GM19351 (cell line): ENCODE measurements around the gene TMEM151B.
"Not testable (repeated sequence)": the region's sequence is repeated elsewhere in the genome, so short reads cannot be mapped to it uniquely, and the experiment has no call there.

Experiments used
- ATAC-seq: cut with Tn5 transposase; IDR thresholded peaks from one replicate; pipeline ENCODE4 v1.9.1; 2021; ENCODE audit warnings: mild to moderate bottlenecking, moderate library complexity; ENCODE audit not compliant: unreplicated experiment

TMEM151B gene

GRCh38 chr6:44269921-44270525, at the start of gene TMEM151B:
Gene TMEM151B (plus strand): TSS chr6:44270450. CDS start chr6:44270743, 293 bp downstream.
- ATAC-seq: no peak

GRCh38 chr6:44220913-44221290, 49.3 kb upstream of the TMEM151B start:
- ATAC-seq: no peak

- peak; percentile 48 for ATAC-seq
These were observed 48.8 kb upstream of the TMEM151B start for GRCh38 chr6:44221291-44221960.

- ATAC-seq: no peak
These were observed 48.3 kb upstream of the TMEM151B start for GRCh38 chr6:44221961-44222335.

GRCh38 chr6:44222486-44223318, 47.5 kb upstream of the TMEM151B start:
- ATAC-seq: no peak

- ATAC-seq: peak; percentile 44
These were observed 46.8 kb upstream of the TMEM151B start, which contains the start of gene SLC29A1 for GRCh38 chr6:44223319-44224028. Gene SLC29A1 (plus strand): TSS chr6:44223595. CDS start chr6:44227314, 3,719 bp downstream.

- peak; percentile 10 for ATAC-seq
These were observed 46.0 kb upstream of the TMEM151B start for GRCh38 chr6:44224029-44224964.

GRCh38 chr6:44224965-44225305, 45.3 kb upstream of the TMEM151B start:
- no peak for ATAC-seq

GRCh38 chr6:44225579-44226325, 44.5 kb upstream of the TMEM151B start:
- no peak for ATAC-seq

GRCh38 chr6:44226368-44227147, 43.7 kb upstream of the TMEM151B start:
- ATAC-seq: no peak

- no peak for ATAC-seq
These were observed 43.0 kb upstream of the TMEM151B start for GRCh38 chr6:44227148-44227793.

GRCh38 chr6:44228031-44228430, 42.2 kb upstream of the TMEM151B start:
- no peak for ATAC-seq

- ATAC-seq: no peak
These were observed 41.8 kb upstream of the TMEM151B start for GRCh38 chr6:44228433-44228832.

GRCh38 chr6:44228836-44229235, 41.4 kb upstream of the TMEM151B start:
- no peak for ATAC-seq

- no peak for ATAC-seq
These were observed 40.7 kb upstream of the TMEM151B start for GRCh38 chr6:44229376-44230033.

- ATAC-seq: no peak
These were observed 40.1 kb upstream of the TMEM151B start for GRCh38 chr6:44230034-44230675.

GRCh38 chr6:44231426-44231825, 38.8 kb upstream of the TMEM151B start:
- not testable (repeated sequence) for ATAC-seq
